Measurements from ENCODE around the gene USF3.

DNA sequence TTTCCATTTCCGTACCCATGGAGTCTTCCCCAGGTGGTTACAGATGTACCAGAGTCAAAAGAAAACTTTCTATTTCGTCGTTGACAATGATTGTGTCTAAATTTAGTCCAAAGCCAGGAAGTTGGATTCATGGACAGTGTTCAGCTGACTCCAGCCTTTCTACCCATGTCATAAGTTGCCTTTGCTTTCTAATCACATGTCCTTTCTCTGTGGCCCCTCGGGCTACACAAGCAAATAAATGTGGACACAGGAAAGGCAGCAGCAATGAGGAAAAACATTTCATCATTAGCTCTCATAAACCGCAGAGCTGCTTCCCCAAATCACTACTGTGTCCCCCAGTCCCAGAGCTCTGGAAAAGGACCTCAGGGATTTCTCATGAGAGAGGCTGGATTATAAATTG lies 82.0 kb downstream of the USF3 start:
- no peak for TF ChIP-seq EZH2 (IDR thresholded peaks at IDR 0.05; ENCODE audit: borderline replicate concordance)
- TF ChIP-seq, protein P1, sequence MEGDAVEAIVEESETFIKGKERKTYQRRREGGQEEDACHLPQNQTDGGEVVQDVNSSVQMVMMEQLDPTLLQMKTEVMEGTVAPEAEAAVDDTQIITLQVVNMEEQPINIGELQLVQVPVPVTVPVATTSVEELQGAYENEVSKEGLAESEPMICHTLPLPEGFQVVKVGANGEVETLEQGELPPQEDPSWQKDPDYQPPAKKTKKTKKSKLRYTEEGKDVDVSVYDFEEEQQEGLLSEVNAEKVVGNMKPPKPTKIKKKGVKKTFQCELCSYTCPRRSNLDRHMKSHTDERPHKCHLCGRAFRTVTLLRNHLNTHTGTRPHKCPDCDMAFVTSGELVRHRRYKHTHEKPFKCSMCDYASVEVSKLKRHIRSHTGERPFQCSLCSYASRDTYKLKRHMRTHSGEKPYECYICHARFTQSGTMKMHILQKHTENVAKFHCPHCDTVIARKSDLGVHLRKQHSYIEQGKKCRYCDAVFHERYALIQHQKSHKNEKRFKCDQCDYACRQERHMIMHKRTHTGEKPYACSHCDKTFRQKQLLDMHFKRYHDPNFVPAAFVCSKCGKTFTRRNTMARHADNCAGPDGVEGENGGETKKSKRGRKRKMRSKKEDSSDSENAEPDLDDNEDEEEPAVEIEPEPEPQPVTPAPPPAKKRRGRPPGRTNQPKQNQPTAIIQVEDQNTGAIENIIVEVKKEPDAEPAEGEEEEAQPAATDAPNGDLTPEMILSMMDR (IDR thresholded peaks at IDR 0.05; ENCODE audit: poor library complexity): no peak
- TF ChIP-seq EZH2phosphoT487 (IDR thresholded peaks at IDR 0.05; ENCODE audit: low read depth, severe bottlenecking, unreplicated experiment): no peak

Data from hepatocyte (in vitro differentiated cells).